ENCODE measurements around the gene RGSL1.

The RGSL1 gene

DNA sequence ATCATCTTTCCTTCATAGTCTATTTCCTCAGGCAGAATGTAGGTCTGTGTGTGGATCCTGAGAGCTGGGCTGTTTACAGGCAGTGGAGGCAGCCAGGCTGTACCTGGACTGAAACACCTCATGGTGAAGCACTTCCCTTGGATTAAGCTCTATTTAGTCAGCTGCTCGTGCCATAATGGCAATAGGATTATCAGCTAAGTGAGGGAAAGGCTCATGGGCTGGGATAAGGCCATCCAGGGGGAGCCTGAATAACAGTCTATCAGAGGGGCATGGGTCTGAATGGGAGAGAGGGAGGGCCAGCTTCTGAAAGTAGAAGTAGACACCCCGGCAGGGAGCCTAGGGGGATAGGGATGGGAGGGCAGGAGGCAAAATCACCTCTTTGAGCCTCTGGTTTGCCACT is 130.8 kb downstream of the RGSL1 start:
- TF ChIP-seq CTCF (IDR thresholded peaks at IDR 0.05; ENCODE audit: insufficient read depth, low read length, poor library complexity, severe bottlenecking) (no peak), EZH2phosphoT487 (conservative IDR thresholded peaks at IDR 0.05; ENCODE audit: low read length) (no peak)

GRCh38 chr1:182584746-182585145 is 134.8 kb downstream of the RGSL1 start:
- Histone ChIP-seq H3K79me2 (ENCODE audit: insufficient read depth, low read length) (no peaks in the 10 kb centered on the region), H4K20me1 (ENCODE audit: low read depth, low read length) (no peaks in the 10 kb centered on the region), H3K9ac (ENCODE audit: low read length) (no peak overlapping the region), H3K4me2 (ENCODE audit: low read depth, low read length, poor library complexity, severe bottlenecking) (peak overlapping the region; percentile 31), H3K4me3 (ENCODE audit: insufficient read depth, low read length, poor library complexity, severe bottlenecking) (no peak overlapping the region), H3K36me3 (ENCODE audit: low read length) (peaks cover under 1% of the 10 kb centered on the region; the same call in 1 of the 2 replicates), H3K27ac (ENCODE audit: low read depth, low read length) (no peak overlapping the region), H2AFZ (ENCODE audit: low read depth, low read length, severe bottlenecking) (no peak overlapping the region), H3F3A (ENCODE audit: insufficient read depth) (no peaks in the 10 kb centered on the region), H3K9me3 (ENCODE audit: insufficient read depth, low read length) (no peaks in the 10 kb centered on the region), H3K27me3 (ENCODE audit: low read length) (no peaks in the 10 kb centered on the region), H3K9me2 (replicated peaks; ENCODE audit: insufficient read depth, low read length) (no peaks in the 10 kb centered on the region)
- TF ChIP-seq CTCF (IDR thresholded peaks at IDR 0.05; ENCODE audit: insufficient read depth, low read length, poor library complexity, severe bottlenecking): no peak
- no peak for TF ChIP-seq EZH2phosphoT487 (conservative IDR thresholded peaks at IDR 0.05; ENCODE audit: low read length)

More for the DNA sequence above, 130.8 kb downstream of the RGSL1 start:
- H3K36me3 ChIP-seq (ENCODE audit: low read length): peaks cover 6% of the 10 kb centered on the region; the same call in 1 of the 2 replicates
- H3K27me3 ChIP-seq (ENCODE audit: low read length): no peaks in the 10 kb centered on the region
- H3K9me2 ChIP-seq (replicated peaks; ENCODE audit: insufficient read depth, low read length): no peaks in the 10 kb centered on the region
- H3K9ac ChIP-seq (ENCODE audit: low read length): no peak overlapping the region
- H3F3A ChIP-seq (ENCODE audit: insufficient read depth): no peaks in the 10 kb centered on the region
- no peaks in the 10 kb centered on the region for H4K20me1 ChIP-seq (ENCODE audit: low read depth, low read length)
- no peak overlapping the region for H2AFZ ChIP-seq (ENCODE audit: low read depth, low read length, severe bottlenecking)
- H3K9me3 ChIP-seq (ENCODE audit: insufficient read depth, low read length): no peaks in the 10 kb centered on the region
- H3K79me2 ChIP-seq (ENCODE audit: insufficient read depth, low read length): no peaks in the 10 kb centered on the region
- H3K27ac ChIP-seq (ENCODE audit: low read depth, low read length): no peak overlapping the region
- no peak overlapping the region for H3K4me3 ChIP-seq (ENCODE audit: insufficient read depth, low read length, poor library complexity, severe bottlenecking)
- no peak overlapping the region for H3K4me2 ChIP-seq (ENCODE audit: low read depth, low read length, poor library complexity, severe bottlenecking)

DNA sequence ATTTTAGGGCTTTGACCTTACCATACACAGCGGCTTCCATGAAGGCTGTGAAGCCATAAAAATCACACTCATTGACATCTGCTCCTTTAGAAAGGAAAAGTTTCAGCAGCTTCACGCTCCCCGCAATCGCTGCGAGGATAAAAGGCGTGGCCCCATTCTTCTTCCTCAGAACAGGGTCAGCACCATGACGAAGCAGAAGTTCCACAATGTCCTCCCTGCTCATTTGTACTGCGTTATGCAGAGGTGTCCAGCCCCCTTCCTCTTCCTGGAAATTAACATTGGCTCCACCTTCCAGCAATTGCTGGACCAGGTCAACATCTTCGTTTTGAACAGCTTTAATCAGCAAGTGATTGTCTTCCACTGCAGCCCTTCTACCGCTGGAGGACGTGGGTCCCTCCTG is 136.4 kb downstream of the RGSL1 start:
- Histone ChIP-seq H3F3A (ENCODE audit: insufficient read depth) (no peaks in the 10 kb centered on the region), H3K4me2 (ENCODE audit: low read depth, low read length, poor library complexity, severe bottlenecking) (no peak overlapping the region), H3K9me3 (ENCODE audit: insufficient read depth, low read length) (no peaks in the 10 kb centered on the region), H3K36me3 (ENCODE audit: low read length) (no peaks in the 10 kb centered on the region), H3K27me3 (ENCODE audit: low read length) (no peaks in the 10 kb centered on the region), H4K20me1 (ENCODE audit: low read depth, low read length) (no peaks in the 10 kb centered on the region), H2AFZ (ENCODE audit: low read depth, low read length, severe bottlenecking) (no peak overlapping the region), H3K4me3 (ENCODE audit: insufficient read depth, low read length, poor library complexity, severe bottlenecking) (no peak overlapping the region), H3K79me2 (ENCODE audit: insufficient read depth, low read length) (no peaks in the 10 kb centered on the region), H3K27ac (ENCODE audit: low read depth, low read length) (no peak overlapping the region), H3K9ac (ENCODE audit: low read length) (no peak overlapping the region), H3K9me2 (replicated peaks; ENCODE audit: insufficient read depth, low read length) (no peaks in the 10 kb centered on the region)
- no peak for TF ChIP-seq CTCF (IDR thresholded peaks at IDR 0.05; ENCODE audit: insufficient read depth, low read length, poor library complexity, severe bottlenecking)
- TF ChIP-seq EZH2phosphoT487 (conservative IDR thresholded peaks at IDR 0.05; ENCODE audit: low read length): no peak
